ENCODE data around the gene GAB2. TPM values are rescaled to one million over a fixed set of nuclear protein-coding genes. Genes with fewer than 3 reads are reported as not detected.

Gene GAB2
- total RNA-seq, 4 donors from 2014 or later = 26.3 to 84.8 (median 26.6) TPM

DNA sequence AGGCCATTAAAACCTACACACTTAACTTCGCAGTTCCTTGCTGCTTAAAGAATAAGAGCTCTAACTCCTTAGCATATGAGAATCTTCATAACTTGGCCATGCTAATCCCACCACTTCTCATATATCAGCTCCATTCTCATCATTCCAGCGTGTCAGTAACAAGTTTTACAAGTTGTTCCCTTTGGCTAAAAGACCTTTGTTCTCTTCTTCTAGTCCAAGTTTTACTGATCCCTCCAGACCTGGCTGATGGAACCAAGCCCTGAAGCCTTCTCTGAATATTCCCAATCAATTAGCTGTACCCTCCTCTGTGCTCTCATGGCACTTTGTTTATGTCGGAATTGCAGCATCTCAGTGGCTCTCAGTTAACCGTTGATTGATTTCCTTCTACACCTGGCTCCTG, 35.8 kb downstream of the GAB2 start:
- ATAC-seq = no peak
- WGBS, 2 donors (ENCODE audit: low coverage in 1 of 2) = 70 to 89% methylated on average over 4 of the region's 4 CpGs

GRCh38 chr11:78380615-78381051, 37.0 kb downstream of the GAB2 start:
- TF ChIP-seq POLR2AphosphoS5 (IDR thresholded peaks at IDR 0.05) (no peak), CTCF (IDR thresholded peaks at IDR 0.05) (no peak), POLR2A (IDR thresholded peaks at IDR 0.05) (no peak), EP300 (IDR thresholded peaks at IDR 0.05) (no peak)
- 71 to 91% methylated on average over 5 of the region's 5 CpGs for WGBS, 2 donors (ENCODE audit: low coverage in 1 of 2)
- peaks cover 0 to 17% (median 0%) of the 10 kb centered on the region in 3 donors for H3K4me1 ChIP-seq

More for the DNA sequence above, 35.8 kb downstream of the GAB2 start:
- H3K4me1 ChIP-seq = peaks cover 0 to 16% (median 0%) of the 10 kb centered on the region in 3 donors
- peaks cover 0 to 20% (median 0%) of the 10 kb centered on the region in 3 donors for H3K9me3 ChIP-seq
- TF ChIP-seq POLR2AphosphoS5 (IDR thresholded peaks at IDR 0.05) (no peak), POLR2A (IDR thresholded peaks at IDR 0.05) (no peak), EP300 (IDR thresholded peaks at IDR 0.05) (no peak), CTCF (IDR thresholded peaks at IDR 0.05) (no peak)
- H3K27ac ChIP-seq = no peak overlapping the region
- no peaks in the 10 kb centered on the region for H3K27me3 ChIP-seq
- H3K36me3 ChIP-seq = peaks cover 0 to 9% of the 10 kb centered on the region in 2 donors
- H3K4me3 ChIP-seq = no peak overlapping the region

DNA sequence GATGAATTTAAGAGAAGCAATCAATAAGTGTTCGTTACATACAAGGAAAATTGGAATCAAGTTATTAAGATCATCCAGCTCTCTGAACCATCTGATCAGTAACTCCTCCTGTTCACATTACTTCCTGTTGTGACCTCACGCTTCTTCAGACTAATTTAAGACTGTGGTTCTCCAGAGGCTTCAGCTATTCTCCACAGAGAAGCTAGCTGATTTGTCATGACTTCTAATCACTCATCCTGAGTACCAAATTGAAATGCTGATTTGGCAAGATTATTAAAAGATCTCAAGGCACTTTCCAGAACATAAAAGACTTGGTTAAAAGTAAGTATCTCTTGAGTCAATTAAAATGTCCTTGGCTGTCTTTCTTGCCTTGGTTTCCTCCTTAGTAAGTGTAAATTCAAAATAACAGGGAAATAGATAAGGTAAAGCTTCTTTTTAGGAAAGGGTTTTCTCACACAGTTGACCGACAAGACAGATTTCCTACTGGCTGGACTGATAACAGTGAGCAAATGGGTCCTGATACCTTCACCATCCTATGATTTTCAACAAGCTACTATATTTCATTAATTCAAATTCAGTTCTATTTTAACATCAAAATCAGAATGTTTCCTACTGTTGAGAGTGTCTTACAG, 38.5 kb downstream of the GAB2 start:
- Histone ChIP-seq H3K27ac (no peak overlapping the region), H3K4me1 (peaks cover 0 to 21% (median 0%) of the 10 kb centered on the region in 3 donors), H3K27me3 (no peaks in the 10 kb centered on the region), H3K4me3 (no peak overlapping the region), H3K9me3 (peaks cover 0 to 4% (median 0%) of the 10 kb centered on the region in 3 donors), H3K36me3 (peaks cover 0 to 3% of the 10 kb centered on the region in 2 donors)
- TF ChIP-seq CTCF (IDR thresholded peaks at IDR 0.05) = no peak
- no peak for TF ChIP-seq EP300 (IDR thresholded peaks at IDR 0.05)
- no peak for TF ChIP-seq POLR2A (IDR thresholded peaks at IDR 0.05)
- no peak for TF ChIP-seq POLR2AphosphoS5 (IDR thresholded peaks at IDR 0.05)
- WGBS, 2 donors (ENCODE audit: low coverage in 1 of 2) = 70 to 90% methylated on average over 3 of the region's 3 CpGs
- ATAC-seq = no peak

More at GRCh38 chr11:78380615-78381051, 37.0 kb downstream of the GAB2 start:
- no peak for ATAC-seq
- Histone ChIP-seq H3K36me3 (peaks cover 0 to 9% of the 10 kb centered on the region in 2 donors), H3K27ac (no peak overlapping the region), H3K9me3 (peaks cover 0 to 18% (median 0%) of the 10 kb centered on the region in 3 donors), H3K4me3 (no peak overlapping the region), H3K27me3 (no peaks in the 10 kb centered on the region)

- 89 to 93% methylated on average over 6 to 9 of the region's 9 CpGs for WGBS, 2 donors (ENCODE audit: low coverage in 1 of 2)
- Histone ChIP-seq H3K9me3 (no peaks in the 10 kb centered on the region), H3K27me3 (no peaks in the 10 kb centered on the region), H3K4me1 (peaks cover 0 to 21% (median 0%) of the 10 kb centered on the region in 3 donors), H3K4me3 (no peak overlapping the region), H3K27ac (no peak overlapping the region), H3K36me3 (no peaks in the 10 kb centered on the region)
- no peak for ATAC-seq
- TF ChIP-seq POLR2A (IDR thresholded peaks at IDR 0.05) (no peak), POLR2AphosphoS5 (IDR thresholded peaks at IDR 0.05) (no peak), EP300 (IDR thresholded peaks at IDR 0.05) (no peak), CTCF (IDR thresholded peaks at IDR 0.05) (no peak)
Measured at GRCh38 chr11:78377625-78378418, 39.8 kb downstream of the GAB2 start.
